CD4-positive, CD25-positive, alpha-beta regulatory T cell (primary cell): Measurements from ENCODE around the gene KCNH2. TPM values are rescaled to one million over a fixed set of nuclear protein-coding genes. Genes with fewer than 3 reads are reported as not detected.

Experiments
- ATAC-seq, 2 donors: fragments of 150-1000 bp; cut with Tn5 transposase; one replicate each; pipeline ENCODE4 v1.10.0; 2021; ENCODE audit warnings: low read depth in 2 of 2, moderate number of reproducible peaks in 2 of 2, moderate library complexity in 1 of 2
- DNase-seq, 3 donors: peaks; one replicate each; pipeline versions ENCODE4 v3.0.0 to v3.0.0-alpha.2; 2012 to 2022; ENCODE audit warnings: mixed read lengths in 1 of 3
- H3K27ac ChIP-seq: one replicate; pipeline ENCODE4 v1.7.0; 2013; ENCODE audit warnings: mild to moderate bottlenecking, low read length; ENCODE audit not compliant: insufficient read depth, poor library complexity, severe bottlenecking
- H3K27me3 ChIP-seq: one replicate; pipeline ENCODE4 v1.7.0; 2013; ENCODE audit warnings: low read length; ENCODE audit not compliant: control insufficient read depth, insufficient read depth
- H3K36me3 ChIP-seq: one replicate; pipeline ENCODE4 v1.7.0; 2013; ENCODE audit warnings: mild to moderate bottlenecking, low read length, moderate library complexity; ENCODE audit not compliant: control insufficient read depth, insufficient read depth
- H3K4me1 ChIP-seq: 2 replicates; pipeline ENCODE4 v1.7.0; 2013; ENCODE audit warnings: mild to moderate bottlenecking, low read length; ENCODE audit not compliant: insufficient read depth, control insufficient read depth, poor library complexity, severe bottlenecking
- H3K4me3 ChIP-seq: one replicate; pipeline ENCODE4 v1.7.0; 2013; ENCODE audit warnings: low read depth, mild to moderate bottlenecking, low read length, moderate library complexity
- H3K9me3 ChIP-seq, 2 experiments: 1 replicate in 1 of 2; 2 replicates in 1 of 2; pipeline ENCODE4 v1.7.0; 2013; ENCODE audit warnings: low read length in 2 of 2, mild to moderate bottlenecking in 1 of 2, moderate library complexity in 1 of 2; ENCODE audit not compliant: control insufficient read depth in 2 of 2
- H3K27ac Mint-ChIP-seq, 3 donors: one replicate each; pipeline ENCODE4 v1.8.0; 2020 to 2022; ENCODE audit warnings: mild to moderate bottlenecking in 3 of 3, mixed read lengths in 3 of 3, moderate library complexity in 2 of 3
- H3K27me3 Mint-ChIP-seq: one replicate; pipeline ENCODE4 v1.8.0; 2022; ENCODE audit warnings: mild to moderate bottlenecking, mixed read lengths
- H3K36me3 Mint-ChIP-seq: one replicate; pipeline ENCODE4 v1.8.0; 2020; ENCODE audit warnings: mixed read lengths
- H3K4me1 Mint-ChIP-seq, 4 donors: one replicate each; pipeline ENCODE4 v1.8.0; 2020 to 2022; ENCODE audit warnings: mixed read lengths in 4 of 4, mild to moderate bottlenecking in 1 of 4
- H3K4me3 Mint-ChIP-seq, 4 donors: one replicate each; pipeline ENCODE4 v1.8.0; 2020 to 2022; ENCODE audit warnings: mild to moderate bottlenecking in 4 of 4, mixed read lengths in 4 of 4, moderate library complexity in 3 of 4
- H3K9me3 Mint-ChIP-seq, 7 donors: one replicate each; pipeline ENCODE4 v1.8.0; 2020 to 2022; ENCODE audit warnings: mixed read lengths in 7 of 7, mild to moderate bottlenecking in 3 of 7, moderate library complexity in 2 of 7
- polyA plus RNA-seq, 4 donors: library from polyadenylated mRNA; unstranded; fragments of 300-500 nt; fragmentation: Illumina TruSeq; gene quantifications; one replicate each; pipeline ENCODE4 v1.2.3, GENCODE V29; 2021
- total RNA-seq: library from RNA; stranded (reverse); gene quantifications from one replicate; pipeline ENCODE4 v1.2.3, GENCODE V29; 2022

Gene KCNH2
- total and polyA plus RNA-seq, 5 donors from 2014 or later = 0.83 to 3.5 (median 1.6) TPM

DNA sequence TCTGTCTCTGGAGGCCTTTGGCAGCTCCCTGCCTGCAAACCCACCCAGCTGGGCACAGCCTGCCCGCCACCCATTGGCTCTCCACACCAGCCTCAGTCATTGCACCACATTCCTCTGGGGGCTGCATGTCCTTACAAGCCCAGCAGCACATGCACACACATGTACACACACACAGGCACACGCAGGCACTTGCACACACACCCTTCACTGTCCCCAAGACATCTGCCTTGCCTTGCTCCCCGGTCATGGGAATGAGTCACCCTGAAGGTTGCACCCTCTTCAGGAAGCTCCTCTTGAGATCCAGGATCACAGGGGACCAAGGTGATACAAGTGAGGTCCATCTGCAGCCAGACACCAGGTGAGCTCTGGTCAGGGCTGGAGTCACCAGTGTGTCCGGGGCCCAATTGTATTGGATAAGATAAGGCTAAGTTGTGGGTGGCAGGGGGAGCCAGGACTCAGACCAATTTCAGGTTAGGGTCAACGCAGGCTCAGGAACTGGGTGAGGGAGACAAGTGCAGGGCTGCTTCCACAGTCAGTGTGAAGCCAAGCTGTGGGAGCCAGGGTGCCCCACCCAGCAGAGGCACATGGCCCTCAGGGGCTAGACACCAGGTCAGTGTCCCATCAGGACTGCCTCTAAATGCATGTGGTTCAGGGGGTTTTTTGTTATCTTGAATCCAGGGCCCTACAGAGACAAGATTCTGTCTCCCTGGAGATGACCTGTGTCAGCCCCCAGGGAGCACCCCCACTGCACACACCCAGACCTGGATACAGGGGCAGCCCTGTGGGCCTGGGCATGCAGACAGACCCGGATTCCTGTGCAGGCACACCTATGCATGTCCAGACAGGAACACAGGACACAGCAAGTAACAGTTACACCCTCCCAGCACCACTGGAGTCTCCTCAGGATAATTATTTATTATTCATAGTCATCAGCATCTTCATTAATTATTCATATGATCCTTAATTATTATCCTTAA is 33.8 kb downstream of the KCNH2 start:
- Mint-ChIP-seq H3K4me1 (peaks cover 0 to 31% (median 2%) of the 10 kb centered on the region in 4 donors), H3K27me3 (peaks cover 10% of the 10 kb centered on the region), H3K27ac (no peak overlapping the region), H3K36me3 (peaks cover 1% of the 10 kb centered on the region), H3K9me3 (no peaks in the 10 kb centered on the region), H3K4me3 (no peak overlapping the region)
- Histone ChIP-seq H3K4me1 (peaks cover 10% of the 10 kb centered on the region), H3K9me3 (no peaks in the 10 kb centered on the region), H3K36me3 (no peaks in the 10 kb centered on the region), H3K4me3 (no peak overlapping the region), H3K27ac (no peak overlapping the region), H3K27me3 (no peaks in the 10 kb centered on the region)
- ATAC-seq = no peak
- DNase-seq = no peak

DNA sequence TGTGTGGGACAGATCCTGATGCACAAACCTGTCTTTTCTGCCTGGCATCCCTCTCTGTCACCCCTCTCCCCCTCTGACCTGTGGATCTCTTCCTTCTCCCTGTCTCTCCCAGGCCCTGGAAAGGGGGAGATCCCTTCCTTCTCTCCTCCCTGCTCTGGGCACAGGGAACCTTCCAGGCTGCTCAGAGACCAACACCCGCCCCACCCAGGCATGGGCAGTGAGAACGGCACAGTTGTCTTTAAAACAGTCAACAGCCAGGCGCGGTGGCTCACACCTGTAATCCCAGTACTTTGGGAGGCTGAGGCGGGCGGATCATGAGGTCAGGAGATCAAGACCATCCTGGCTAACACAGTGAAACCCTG is 34.7 kb downstream of the KCNH2 start:
- H3K27me3 ChIP-seq = no peaks in the 10 kb centered on the region
- H3K4me3 ChIP-seq = no peak overlapping the region
- H3K27ac ChIP-seq = no peak overlapping the region
- H3K4me3 Mint-ChIP-seq = no peak overlapping the region
- ATAC-seq = no peak
- DNase-seq = no peak
- H3K9me3 Mint-ChIP-seq = no peaks in the 10 kb centered on the region
- H3K4me1 ChIP-seq = peaks cover 10% of the 10 kb centered on the region
- H3K9me3 ChIP-seq = no peaks in the 10 kb centered on the region
- H3K36me3 Mint-ChIP-seq = no peaks in the 10 kb centered on the region
- H3K36me3 ChIP-seq = no peaks in the 10 kb centered on the region
- peaks cover 7% of the 10 kb centered on the region for H3K27me3 Mint-ChIP-seq
- H3K4me1 Mint-ChIP-seq = peaks cover 0 to 36% (median 3%) of the 10 kb centered on the region in 4 donors
- no peak overlapping the region for H3K27ac Mint-ChIP-seq

- ATAC-seq = no peak
- Histone ChIP-seq H3K27me3 (no peaks in the 10 kb centered on the region), H3K4me1 (peaks cover 13% of the 10 kb centered on the region), H3K36me3 (no peaks in the 10 kb centered on the region), H3K4me3 (no peak overlapping the region), H3K9me3 (no peaks in the 10 kb centered on the region), H3K27ac (no peak overlapping the region)
- no peak for DNase-seq
- Mint-ChIP-seq H3K4me3 (peak overlapping the region in 2 of 4 donors; percentile 39 to 46), H3K27ac (peak overlapping the region in 1 of 3 donors; percentile 35), H3K4me1 (peaks cover 0 to 42% (median 5%) of the 10 kb centered on the region in 4 donors), H3K9me3 (no peaks in the 10 kb centered on the region), H3K36me3 (no peaks in the 10 kb centered on the region), H3K27me3 (peaks cover 8% of the 10 kb centered on the region)
Observed at GRCh38 chr7:150942591-150943452, 35.3 kb downstream of the KCNH2 start.

DNA sequence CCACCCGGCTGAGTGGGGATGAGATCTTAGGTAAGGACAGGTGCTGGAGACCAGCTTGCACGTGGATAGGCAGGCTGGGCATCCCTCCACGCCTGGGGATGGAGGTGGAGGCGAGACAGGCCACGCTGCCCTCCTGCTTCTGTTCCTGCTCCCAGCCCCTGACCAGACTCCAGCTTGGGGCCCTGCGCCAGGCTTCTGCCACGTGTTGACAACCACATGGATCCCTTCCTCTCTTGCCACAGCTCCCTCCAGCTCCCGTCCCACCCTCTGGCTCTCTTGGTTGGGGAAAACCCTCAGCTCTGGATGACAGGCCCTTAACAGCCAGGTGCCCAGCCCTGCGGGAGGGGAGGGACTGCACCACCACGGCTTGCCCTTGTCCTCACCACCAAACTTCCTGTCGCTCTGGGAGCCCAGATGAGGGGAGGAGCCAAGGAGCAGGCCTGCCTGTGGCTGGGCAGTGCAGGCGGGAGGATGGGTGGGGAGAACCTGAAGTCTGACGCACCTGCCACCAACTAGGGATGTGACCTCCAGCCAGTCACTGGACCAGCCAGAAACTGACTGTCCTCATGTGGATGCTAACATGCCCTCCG is 36.0 kb downstream of the KCNH2 start:
- H3K4me3 Mint-ChIP-seq = peak overlapping the region in 2 of 4 donors; percentile 39 to 61
- Histone ChIP-seq H3K27ac (no peak overlapping the region), H3K27me3 (no peaks in the 10 kb centered on the region), H3K4me1 (peaks cover 17% of the 10 kb centered on the region), H3K4me3 (no peak overlapping the region), H3K36me3 (no peaks in the 10 kb centered on the region), H3K9me3 (no peaks in the 10 kb centered on the region)
- H3K36me3 Mint-ChIP-seq = no peaks in the 10 kb centered on the region
- peaks cover 13% of the 10 kb centered on the region for H3K27me3 Mint-ChIP-seq
- peak in 2 of 3 donors; percentile 43 to 79 for DNase-seq
- peaks cover 0 to 49% (median 5%) of the 10 kb centered on the region in 4 donors for H3K4me1 Mint-ChIP-seq
- H3K9me3 Mint-ChIP-seq = no peaks in the 10 kb centered on the region
- H3K27ac Mint-ChIP-seq = peak overlapping the region in 1 of 3 donors; percentile 35
- peak; percentile 74 to 83 for ATAC-seq

- Histone ChIP-seq H3K27ac (no peak overlapping the region), H3K27me3 (no peaks in the 10 kb centered on the region), H3K4me3 (no peak overlapping the region), H3K36me3 (no peaks in the 10 kb centered on the region), H3K9me3 (no peaks in the 10 kb centered on the region), H3K4me1 (peaks cover 17% of the 10 kb centered on the region)
- H3K9me3 Mint-ChIP-seq = no peaks in the 10 kb centered on the region
- peaks cover 13% of the 10 kb centered on the region for H3K27me3 Mint-ChIP-seq
- H3K4me1 Mint-ChIP-seq = peaks cover 0 to 50% (median 5%) of the 10 kb centered on the region in 4 donors
- peak overlapping the region in 2 of 4 donors; percentile 47 to 61 for H3K4me3 Mint-ChIP-seq
- ATAC-seq (no peak), DNase-seq (no peak)
- no peaks in the 10 kb centered on the region for H3K36me3 Mint-ChIP-seq
- peak overlapping the region in 1 of 3 donors; percentile 56 for H3K27ac Mint-ChIP-seq
Observed at GRCh38 chr7:150941351-150942000, 36.6 kb downstream of the KCNH2 start.

DNA sequence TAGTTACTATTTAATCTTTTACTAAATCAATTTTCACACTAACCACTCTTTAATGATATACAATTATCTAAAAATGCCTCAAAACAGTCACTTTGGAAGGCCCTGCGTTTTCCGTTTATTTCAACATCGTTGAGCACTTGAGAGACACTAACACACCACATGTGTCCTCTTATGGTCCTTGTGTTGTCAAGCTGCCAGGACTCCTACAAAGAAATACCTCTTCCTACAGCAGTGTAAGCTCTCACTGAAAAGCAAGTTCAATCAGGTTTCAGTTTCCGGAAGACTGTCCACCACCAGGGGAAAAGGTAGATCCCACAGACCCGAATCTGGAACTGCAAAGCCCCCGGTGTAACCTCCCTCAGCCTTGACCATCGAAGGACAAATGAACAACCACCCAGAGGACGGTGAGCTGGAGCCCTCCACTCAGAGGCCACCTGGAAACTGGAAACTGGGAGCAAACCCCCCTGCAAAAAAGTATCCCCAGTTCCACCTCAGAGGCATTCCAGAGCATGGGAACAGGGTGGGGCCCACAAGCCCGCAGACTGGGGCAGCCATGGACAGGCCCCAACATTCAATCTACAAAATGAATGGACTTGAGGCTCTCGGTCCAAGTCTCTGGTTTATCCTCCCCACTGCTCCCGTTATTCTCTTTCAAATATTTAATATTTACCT is 37.6 kb downstream of the KCNH2 start:
- no peaks in the 10 kb centered on the region for H3K27me3 ChIP-seq
- Mint-ChIP-seq H3K27me3 (peaks cover 13% of the 10 kb centered on the region), H3K27ac (no peak overlapping the region), H3K4me1 (peaks cover 0 to 50% (median 5%) of the 10 kb centered on the region in 4 donors), H3K36me3 (no peaks in the 10 kb centered on the region), H3K4me3 (no peak overlapping the region), H3K9me3 (no peaks in the 10 kb centered on the region)
- peaks cover 17% of the 10 kb centered on the region for H3K4me1 ChIP-seq
- no peak overlapping the region for H3K4me3 ChIP-seq
- H3K36me3 ChIP-seq = no peaks in the 10 kb centered on the region
- DNase-seq (no peak), ATAC-seq (no peak)
- no peaks in the 10 kb centered on the region for H3K9me3 ChIP-seq
- no peak overlapping the region for H3K27ac ChIP-seq
